Heart left ventricle (tissue), 13 donors: ENCODE measurements around the gene FAM118B.

ENCODE experiments used
- POLR2A ChIP-seq, 2 donors: fragments of 450-650 bp; IDR thresholded peaks; one replicate each; pipeline ENCODE4 v1.6.1; 2017; ENCODE audit warnings: antibody characterized with exemption in 2 of 2, mild to moderate bottlenecking in 2 of 2, moderate library complexity in 2 of 2
- TF ChIP-seq, protein P1 (sequence below), 12 donors: fragments of 200-600 bp; sonication (generic) in 4 of 12; IDR thresholded peaks; one replicate each; pipeline versions ENCODE4 v1.5.0 to v1.8.0; 2018 to 2022; ENCODE audit warnings: antibody characterized with exemption in 12 of 12, mild to moderate bottlenecking in 5 of 12
- donor health status: ischemic (EF 13 %, LVEDD 7.1; RV severe dilation, severe dysfunction).
- donor health status: DM: no; HTN: yes; CAD: no.
- donor health status: DM: no; HTN: no; CAD: no.
- donor health status: ischemic (EF 25% LVEDD 6.9; RV normal size, moderate dysfunction).
- donor health status: ischemic (EF 25% LVEDD 5.7; RV mildly dilated, moderate dysfunction).
- donor health status: ischemic (EF 35%, LVEDD 5.7; RV mildly dilated, moderate dysfunction).
- donor health status: nonischemic (EF 11% LVEDD 7.7; RV severe dilation, severe dysfunction).
- donor health status: DM: yes; HTN: yes; CAD: no.
- donor health status: PGD.
- donor health status: ischemic (EF 29% LVEDD 5.4; RV normal size, mild dysfunction).
- donor health status: nonischemic (EF 23%, LVEDD 6.1; RV moderate dilation, normal function).

GRCh38 chr11:126195119-126195518 is 16.5 kb upstream of the FAM118B start:
- TF ChIP-seq, protein P1, sequence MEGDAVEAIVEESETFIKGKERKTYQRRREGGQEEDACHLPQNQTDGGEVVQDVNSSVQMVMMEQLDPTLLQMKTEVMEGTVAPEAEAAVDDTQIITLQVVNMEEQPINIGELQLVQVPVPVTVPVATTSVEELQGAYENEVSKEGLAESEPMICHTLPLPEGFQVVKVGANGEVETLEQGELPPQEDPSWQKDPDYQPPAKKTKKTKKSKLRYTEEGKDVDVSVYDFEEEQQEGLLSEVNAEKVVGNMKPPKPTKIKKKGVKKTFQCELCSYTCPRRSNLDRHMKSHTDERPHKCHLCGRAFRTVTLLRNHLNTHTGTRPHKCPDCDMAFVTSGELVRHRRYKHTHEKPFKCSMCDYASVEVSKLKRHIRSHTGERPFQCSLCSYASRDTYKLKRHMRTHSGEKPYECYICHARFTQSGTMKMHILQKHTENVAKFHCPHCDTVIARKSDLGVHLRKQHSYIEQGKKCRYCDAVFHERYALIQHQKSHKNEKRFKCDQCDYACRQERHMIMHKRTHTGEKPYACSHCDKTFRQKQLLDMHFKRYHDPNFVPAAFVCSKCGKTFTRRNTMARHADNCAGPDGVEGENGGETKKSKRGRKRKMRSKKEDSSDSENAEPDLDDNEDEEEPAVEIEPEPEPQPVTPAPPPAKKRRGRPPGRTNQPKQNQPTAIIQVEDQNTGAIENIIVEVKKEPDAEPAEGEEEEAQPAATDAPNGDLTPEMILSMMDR (IDR thresholded peaks at IDR 0.05), result no peak
- no peak for TF ChIP-seq POLR2A (IDR thresholded peaks at IDR 0.05)
